ENCODE measurements around the gene FHIP1A. TPM values are rescaled to one million over a fixed set of nuclear protein-coding genes. Genes with fewer than 3 reads are reported as not detected.

The FHIP1A gene
- polyA plus RNA-seq, 1 of the 3 experiments (the other 2 are of a cell fraction): 1.3 TPM

DNA sequence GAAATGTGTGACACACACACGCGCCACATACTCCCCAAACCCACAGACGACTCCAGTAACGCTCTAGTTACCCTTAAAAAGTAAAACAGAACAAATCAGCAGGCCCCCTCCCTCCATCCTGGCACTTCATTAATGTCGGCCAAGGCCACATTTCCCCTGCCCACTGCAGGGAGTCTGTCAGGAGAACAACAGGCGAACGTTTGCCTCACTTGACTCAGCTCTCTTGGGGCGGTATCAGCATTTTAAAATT, 671 bp upstream of the FHIP1A start (continued):
- TF ChIP-seq, protein P1, sequence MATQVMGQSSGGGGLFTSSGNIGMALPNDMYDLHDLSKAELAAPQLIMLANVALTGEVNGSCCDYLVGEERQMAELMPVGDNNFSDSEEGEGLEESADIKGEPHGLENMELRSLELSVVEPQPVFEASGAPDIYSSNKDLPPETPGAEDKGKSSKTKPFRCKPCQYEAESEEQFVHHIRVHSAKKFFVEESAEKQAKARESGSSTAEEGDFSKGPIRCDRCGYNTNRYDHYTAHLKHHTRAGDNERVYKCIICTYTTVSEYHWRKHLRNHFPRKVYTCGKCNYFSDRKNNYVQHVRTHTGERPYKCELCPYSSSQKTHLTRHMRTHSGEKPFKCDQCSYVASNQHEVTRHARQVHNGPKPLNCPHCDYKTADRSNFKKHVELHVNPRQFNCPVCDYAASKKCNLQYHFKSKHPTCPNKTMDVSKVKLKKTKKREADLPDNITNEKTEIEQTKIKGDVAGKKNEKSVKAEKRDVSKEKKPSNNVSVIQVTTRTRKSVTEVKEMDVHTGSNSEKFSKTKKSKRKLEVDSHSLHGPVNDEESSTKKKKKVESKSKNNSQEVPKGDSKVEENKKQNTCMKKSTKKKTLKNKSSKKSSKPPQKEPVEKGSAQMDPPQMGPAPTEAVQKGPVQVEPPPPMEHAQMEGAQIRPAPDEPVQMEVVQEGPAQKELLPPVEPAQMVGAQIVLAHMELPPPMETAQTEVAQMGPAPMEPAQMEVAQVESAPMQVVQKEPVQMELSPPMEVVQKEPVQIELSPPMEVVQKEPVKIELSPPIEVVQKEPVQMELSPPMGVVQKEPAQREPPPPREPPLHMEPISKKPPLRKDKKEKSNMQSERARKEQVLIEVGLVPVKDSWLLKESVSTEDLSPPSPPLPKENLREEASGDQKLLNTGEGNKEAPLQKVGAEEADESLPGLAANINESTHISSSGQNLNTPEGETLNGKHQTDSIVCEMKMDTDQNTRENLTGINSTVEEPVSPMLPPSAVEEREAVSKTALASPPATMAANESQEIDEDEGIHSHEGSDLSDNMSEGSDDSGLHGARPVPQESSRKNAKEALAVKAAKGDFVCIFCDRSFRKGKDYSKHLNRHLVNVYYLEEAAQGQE (IDR thresholded peaks at IDR 0.05; ENCODE audit: low read depth, low read length): no peak
- TF ChIP-seq YY1 (IDR thresholded peaks at IDR 0.05; ENCODE audit: low read depth) (no peak), SIN3A (IDR thresholded peaks at IDR 0.05; ENCODE audit: borderline replicate concordance, low read depth, low read length) (no peak), NRF1 (IDR thresholded peaks at IDR 0.05; ENCODE audit: low read depth, low read length) (no peak), TCF12 (IDR thresholded peaks at IDR 0.05) (no peak), MXI1 (IDR thresholded peaks at IDR 0.05; ENCODE audit: low read depth, low read length) (no peak)
- TF ChIP-seq, protein P2, sequence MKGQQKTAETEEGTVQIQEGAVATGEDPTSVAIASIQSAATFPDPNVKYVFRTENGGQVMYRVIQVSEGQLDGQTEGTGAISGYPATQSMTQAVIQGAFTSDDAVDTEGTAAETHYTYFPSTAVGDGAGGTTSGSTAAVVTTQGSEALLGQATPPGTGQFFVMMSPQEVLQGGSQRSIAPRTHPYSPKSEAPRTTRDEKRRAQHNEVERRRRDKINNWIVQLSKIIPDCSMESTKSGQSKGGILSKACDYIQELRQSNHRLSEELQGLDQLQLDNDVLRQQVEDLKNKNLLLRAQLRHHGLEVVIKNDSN (IDR thresholded peaks at IDR 0.05; ENCODE audit: borderline replicate concordance, low read depth): no peak
- TF ChIP-seq, protein P3, sequence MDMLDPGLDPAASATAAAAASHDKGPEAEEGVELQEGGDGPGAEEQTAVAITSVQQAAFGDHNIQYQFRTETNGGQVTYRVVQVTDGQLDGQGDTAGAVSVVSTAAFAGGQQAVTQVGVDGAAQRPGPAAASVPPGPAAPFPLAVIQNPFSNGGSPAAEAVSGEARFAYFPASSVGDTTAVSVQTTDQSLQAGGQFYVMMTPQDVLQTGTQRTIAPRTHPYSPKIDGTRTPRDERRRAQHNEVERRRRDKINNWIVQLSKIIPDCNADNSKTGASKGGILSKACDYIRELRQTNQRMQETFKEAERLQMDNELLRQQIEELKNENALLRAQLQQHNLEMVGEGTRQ (IDR thresholded peaks at IDR 0.05; ENCODE audit: borderline replicate concordance, low read depth, low read length): no peak

DNA sequence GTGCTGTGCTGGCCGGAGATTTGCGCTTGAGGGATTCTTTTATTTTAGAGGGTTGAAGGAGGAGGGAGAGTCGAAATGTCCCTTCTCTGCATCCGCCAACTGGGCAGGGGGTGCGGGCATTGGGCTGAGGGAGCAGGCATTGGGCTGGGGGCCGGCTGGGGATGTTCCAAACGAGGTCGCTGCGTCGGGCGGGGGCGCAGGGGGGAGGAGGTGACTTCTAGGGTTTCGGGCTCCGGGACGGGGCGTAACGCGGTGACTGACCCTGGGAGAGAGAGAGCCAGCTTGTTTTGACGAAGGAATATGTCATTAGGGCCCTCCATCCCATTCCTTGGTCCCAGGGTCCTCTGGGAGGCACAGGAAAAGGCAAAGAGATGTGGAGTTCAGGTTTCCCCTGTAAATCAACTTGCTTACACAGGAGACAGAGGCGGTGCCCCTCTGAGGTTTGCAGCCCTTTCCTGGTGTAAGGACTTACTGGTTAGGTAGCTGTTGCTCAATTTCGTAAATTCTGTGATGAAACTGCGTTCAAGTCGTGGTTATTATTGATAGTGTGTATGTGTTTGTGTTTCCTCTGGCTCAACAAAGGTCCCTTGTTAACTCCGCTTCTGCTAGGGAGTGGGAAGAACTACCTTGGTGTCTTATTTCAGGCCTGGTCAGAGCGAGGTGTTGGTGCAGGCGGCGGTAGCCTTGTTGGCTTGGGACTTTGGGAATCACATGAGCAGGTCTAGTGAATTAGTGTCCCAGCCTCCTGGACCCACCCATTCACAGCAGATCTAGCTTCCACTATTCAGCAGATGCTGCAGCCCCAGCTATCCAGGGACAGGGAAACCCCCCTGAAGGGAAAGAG, 716 bp downstream of the FHIP1A start:
- peaks cover 6% of the 10 kb centered on the region for H3F3A ChIP-seq (replicated peaks; ENCODE audit: insufficient read depth)
- H4K20me1 ChIP-seq (ENCODE audit: insufficient read depth): no peaks in the 10 kb centered on the region
- no peaks in the 10 kb centered on the region for H3K9me3 ChIP-seq
- peak overlapping the region; percentile 86 for H2AFZ ChIP-seq (ENCODE audit: low read depth)
- H3K4me2 ChIP-seq: peak overlapping the region; percentile 94
- no peaks in the 10 kb centered on the region for H3K36me3 ChIP-seq (replicated peaks in 1 of 2; ENCODE audit: control insufficient read depth in 1 of 2, insufficient read depth in 2 of 2, low read length in 1 of 2)
- DNase-seq: peak; percentile 57
- peak overlapping the region; percentile 56 to 67 for H3K4me3 ChIP-seq (ENCODE audit: low read depth in 2 of 2, low read length in 1 of 2)
- peaks cover 0 to 15% of the 10 kb centered on the region in 2 experiments; a peak in 1 of 4 replicates for H3K4me1 ChIP-seq (ENCODE audit: control insufficient read depth in 1 of 2, insufficient read depth in 2 of 2, low read depth in 1 of 2, low read length in 1 of 2)
- 50% methylated on average over 14 of the region's 27 CpGs for WGBS (ENCODE audit: low lambda C conversion rate)
- H3K27me3 ChIP-seq (ENCODE audit: insufficient read depth): no peaks in the 10 kb centered on the region
- H3K9me2 ChIP-seq: no peaks in the 10 kb centered on the region
- TF ChIP-seq, protein P4, sequence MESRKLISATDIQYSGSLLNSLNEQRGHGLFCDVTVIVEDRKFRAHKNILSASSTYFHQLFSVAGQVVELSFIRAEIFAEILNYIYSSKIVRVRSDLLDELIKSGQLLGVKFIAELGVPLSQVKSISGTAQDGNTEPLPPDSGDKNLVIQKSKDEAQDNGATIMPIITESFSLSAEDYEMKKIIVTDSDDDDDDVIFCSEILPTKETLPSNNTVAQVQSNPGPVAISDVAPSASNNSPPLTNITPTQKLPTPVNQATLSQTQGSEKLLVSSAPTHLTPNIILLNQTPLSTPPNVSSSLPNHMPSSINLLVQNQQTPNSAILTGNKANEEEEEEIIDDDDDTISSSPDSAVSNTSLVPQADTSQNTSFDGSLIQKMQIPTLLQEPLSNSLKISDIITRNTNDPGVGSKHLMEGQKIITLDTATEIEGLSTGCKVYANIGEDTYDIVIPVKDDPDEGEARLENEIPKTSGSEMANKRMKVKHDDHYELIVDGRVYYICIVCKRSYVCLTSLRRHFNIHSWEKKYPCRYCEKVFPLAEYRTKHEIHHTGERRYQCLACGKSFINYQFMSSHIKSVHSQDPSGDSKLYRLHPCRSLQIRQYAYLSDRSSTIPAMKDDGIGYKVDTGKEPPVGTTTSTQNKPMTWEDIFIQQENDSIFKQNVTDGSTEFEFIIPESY (IDR thresholded peaks at IDR 0.05; ENCODE audit: borderline replicate concordance, low read depth): no peak
- TF ChIP-seq RCOR1 (IDR thresholded peaks at IDR 0.05; ENCODE audit: low read length) (no peak), NRF1 (IDR thresholded peaks at IDR 0.05; ENCODE audit: low read depth, low read length) (no peak), TEAD4 (IDR thresholded peaks at IDR 0.05; ENCODE audit: borderline replicate concordance, insufficient read depth) (no peak), MEF2A (IDR thresholded peaks at IDR 0.05; ENCODE audit: borderline replicate concordance, low read depth) (no peak)
- TF ChIP-seq, protein P5, sequence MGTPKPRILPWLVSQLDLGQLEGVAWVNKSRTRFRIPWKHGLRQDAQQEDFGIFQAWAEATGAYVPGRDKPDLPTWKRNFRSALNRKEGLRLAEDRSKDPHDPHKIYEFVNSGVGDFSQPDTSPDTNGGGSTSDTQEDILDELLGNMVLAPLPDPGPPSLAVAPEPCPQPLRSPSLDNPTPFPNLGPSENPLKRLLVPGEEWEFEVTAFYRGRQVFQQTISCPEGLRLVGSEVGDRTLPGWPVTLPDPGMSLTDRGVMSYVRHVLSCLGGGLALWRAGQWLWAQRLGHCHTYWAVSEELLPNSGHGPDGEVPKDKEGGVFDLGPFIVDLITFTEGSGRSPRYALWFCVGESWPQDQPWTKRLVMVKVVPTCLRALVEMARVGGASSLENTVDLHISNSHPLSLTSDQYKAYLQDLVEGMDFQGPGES (IDR thresholded peaks at IDR 0.05; ENCODE audit: low read depth, low read length): no peak
- peak overlapping the region; percentile 65; the same call in 1 of the 2 replicates for H3K9ac ChIP-seq
- no peaks in the 10 kb centered on the region for H3K79me2 ChIP-seq (ENCODE audit: insufficient read depth)
- ChIA-PET CTCF (no interaction called here), POLR2A (no interaction called here)
- H3K27ac ChIP-seq (ENCODE audit: low read depth in 2 of 2, low read length in 1 of 2): no peak overlapping the region

Data from SK-N-SH (cell line).